GM21526 (cell line): Measurements from ENCODE around the gene SLC7A10.

Source experiments
- ATAC-seq: cut with Tn5 transposase; IDR thresholded peaks from one replicate; pipeline ENCODE4 v1.9.1; 2021; ENCODE audit warnings: moderate library complexity; ENCODE audit not compliant: unreplicated experiment, low FRiP score

The SLC7A10 gene

GRCh38 chr19:33225458-33225926, at the start of gene SLC7A10:
Gene SLC7A10, minus strand, starts transcription at chr19:33225850. Its CDS starts 147 bp downstream, at chr19:33225703.
- ATAC-seq: no peak

GRCh38 chr19:33274663-33275558, 49.3 kb upstream of the SLC7A10 start:
- no peak for ATAC-seq

GRCh38 chr19:33273881-33274662, 48.4 kb upstream of the SLC7A10 start:
- no peak for ATAC-seq

GRCh38 chr19:33273065-33273736, 47.6 kb upstream of the SLC7A10 start:
- ATAC-seq: no peak

GRCh38 chr19:33271246-33272021, 45.8 kb upstream of the SLC7A10 start:
- ATAC-seq: no peak

- ATAC-seq: no peak
Observed at GRCh38 chr19:33270769-33271168, 45.1 kb upstream of the SLC7A10 start.

GRCh38 chr19:33269016-33269415, 43.4 kb upstream of the SLC7A10 start:
- ATAC-seq: no peak

GRCh38 chr19:33268162-33268991, 42.7 kb upstream of the SLC7A10 start:
- ATAC-seq: no peak

- ATAC-seq: no peak
Observed at GRCh38 chr19:33267706-33268105, 42.1 kb upstream of the SLC7A10 start.

GRCh38 chr19:33266974-33267484, 41.4 kb upstream of the SLC7A10 start:
- no peak for ATAC-seq

GRCh38 chr19:33264881-33265445, 39.3 kb upstream of the SLC7A10 start:
- no peak for ATAC-seq

- ATAC-seq: no peak
Observed at GRCh38 chr19:33263325-33264023, 37.8 kb upstream of the SLC7A10 start.

GRCh38 chr19:33261511-33262189, 36.0 kb upstream of the SLC7A10 start:
- no peak for ATAC-seq

GRCh38 chr19:33260628-33261418, 35.2 kb upstream of the SLC7A10 start:
- no peak for ATAC-seq

GRCh38 chr19:33259539-33259938, 33.9 kb upstream of the SLC7A10 start:
- ATAC-seq: no peak

GRCh38 chr19:33257828-33258227, 32.2 kb upstream of the SLC7A10 start:
- ATAC-seq: no peak

- no peak for ATAC-seq
Observed at GRCh38 chr19:33256261-33256660, 30.6 kb upstream of the SLC7A10 start.
